GM12878 (cell line): ENCODE results near the gene LRRTM1. TPM values are rescaled to one million over a fixed set of nuclear protein-coding genes. Genes with fewer than 3 reads are reported as not detected.

ENCODE experiments used
- ATAC-seq: fragments of 200-7000 bp; cut with Tn5 transposase; 3 replicates; pipeline ENCODE4 v1.9.1; 2020; ENCODE audit warnings: mild to moderate bottlenecking, moderate library complexity
- BruUV-seq: library from RNA; stranded (reverse); fragments of 400-500 nt; replicated peaks from 2 replicates; lab custom pipeline; 2021; lab: Mats Ljungman, UMichigan
- CTCF ChIA-PET: fragments of 300-600 bp; sonication (Branson Sonifier 250); formaldehyde crosslinking; extraction: SDS; loops from one replicate; lab custom pipeline; 2021; ENCODE audit warnings: inconsistent platforms; lab: Yijun Ruan, JAX
- POLR2A ChIA-PET: fragments of 350-600 bp; formaldehyde crosslinking; extraction: SDS; loops from one replicate; lab custom pipeline; 2021; ENCODE audit warnings: inconsistent platforms; lab: Charles Lee
- RAD21 ChIA-PET: fragments of 300-600 bp; sonication (Branson Sonifier 250); formaldehyde crosslinking; loops from one replicate; lab custom pipeline; 2023; ENCODE audit warnings: antibody characterized with exemption; ENCODE audit not compliant: unreplicated experiment; lab: Charles Lee
- SMC1A ChIA-PET: fragments of 300-600 bp; sonication (Branson Sonifier 250); formaldehyde crosslinking; loops from one replicate; lab custom pipeline; 2023; ENCODE audit not compliant: unreplicated experiment, uncharacterized antibody; lab: Charles Lee
- DNase-seq: peaks from one replicate; pipeline ENCODE4 v3.0.0-alpha.2; 2011; ENCODE audit warnings: low read depth, low spot score
- FAIRE-seq: peaks from 3 replicates; lab custom pipeline; 2011; peaks lifted over from hg19 to GRCh38; lab: Jason Lieb, UNC
- H2AFZ ChIP-seq: 2 replicates; pipeline ENCODE4 v1.6.0; 2011; ENCODE audit warnings: low read depth, low read length, control low read depth; ENCODE audit not compliant: control insufficient read depth
- H3K27ac ChIP-seq: 2 replicates; pipeline ENCODE4 v1.5.1; 2011; ENCODE audit warnings: control low read depth; ENCODE audit not compliant: control insufficient read depth, insufficient read depth
- H3K27me3 ChIP-seq, 2 experiments: replicated peaks in 1 of 2; 2 replicates each; pipeline versions ENCODE4 v1.6.0 to v1.6.1; 2011; ENCODE audit warnings: low read length in 1 of 2; ENCODE audit not compliant: control insufficient read depth in 2 of 2, insufficient read depth in 2 of 2
- H3K36me3 ChIP-seq, 2 experiments: 2 replicates each; pipeline ENCODE4 v1.5.1; 2011; ENCODE audit warnings: low read length in 1 of 2; ENCODE audit not compliant: control insufficient read depth in 2 of 2, insufficient read depth in 2 of 2
- H3K4me1 ChIP-seq: 2 replicates; pipeline ENCODE4 v1.6.1; 2011; ENCODE audit warnings: mild to moderate bottlenecking, low read length, moderate library complexity, mixed read lengths; ENCODE audit not compliant: control insufficient read depth, insufficient read depth
- H3K4me2 ChIP-seq: 2 replicates; pipeline ENCODE4 v1.6.0; 2011; ENCODE audit warnings: control low read depth; ENCODE audit not compliant: control insufficient read depth, insufficient read depth
- H3K4me3 ChIP-seq: fragments of 200-600 bp; sonication (generic); 2 replicates; pipeline ENCODE4 v1.5.1; 2016
- H3K79me2 ChIP-seq: 2 replicates; pipeline ENCODE4 v1.6.0; 2011; ENCODE audit warnings: low read length; ENCODE audit not compliant: control insufficient read depth, insufficient read depth
- H3K9ac ChIP-seq: 2 replicates; pipeline ENCODE4 v1.8.0; 2011; ENCODE audit warnings: low read length, control low read depth, mixed read lengths; ENCODE audit not compliant: control insufficient read depth, insufficient read depth
- H3K9me3 ChIP-seq: replicated peaks from 3 replicates; pipeline ENCODE4 v1.5.1; 2011; ENCODE audit warnings: mild to moderate bottlenecking, low read length; ENCODE audit not compliant: control insufficient read depth, insufficient read depth
- H4K20me1 ChIP-seq: 2 replicates; pipeline ENCODE4 v1.6.0; 2011; ENCODE audit not compliant: control insufficient read depth, insufficient read depth
- BMI1 ChIP-seq: fragments of 450-650 bp; IDR thresholded peaks from 2 replicates; pipeline ENCODE4 v1.6.1; 2016; ENCODE audit warnings: mild to moderate bottlenecking, moderate library complexity, borderline replicate concordance
- CEBPB ChIP-seq, 2 experiments: fragments of 150-350 bp in 1 of 2; IDR thresholded peaks; 2 replicates each; pipeline ENCODE4 v1.6.1; 2012 to 2014; ENCODE audit warnings: low read depth in 2 of 2, low read length in 2 of 2, borderline replicate concordance in 1 of 2, inconsistent platforms in 1 of 2
- CHD1 ChIP-seq: IDR thresholded peaks from 2 replicates; pipeline ENCODE4 v1.6.1; 2012; ENCODE audit warnings: low read depth, low read length, improper control_type of control experiment
- CHD4 ChIP-seq: fragments of 200-600 bp; sonication (generic); IDR thresholded peaks from 2 replicates; pipeline ENCODE4 v1.6.1; 2016; ENCODE audit warnings: mild to moderate bottlenecking
- ESRRA ChIP-seq: IDR thresholded peaks from 2 replicates; pipeline ENCODE4 v1.6.1; 2012; ENCODE audit warnings: mild to moderate bottlenecking, low read length, improper control_type of control experiment
- FOXM1 ChIP-seq: IDR thresholded peaks from 2 replicates; pipeline ENCODE4 v1.6.1; 2012; ENCODE audit warnings: low read depth, mild to moderate bottlenecking, inconsistent platforms, low read length, moderate library complexity
- HDAC6 ChIP-seq: fragments of 200-600 bp; sonication (generic); IDR thresholded peaks from one replicate; pipeline ENCODE4 v1.8.0; 2017; ENCODE audit warnings: antibody characterized with exemption; ENCODE audit not compliant: unreplicated experiment
- IRF3 ChIP-seq: fragments of 450-650 bp; IDR thresholded peaks from 2 replicates; pipeline ENCODE4 v1.6.1; 2014; ENCODE audit warnings: mild to moderate bottlenecking
- PAX5 ChIP-seq: IDR thresholded peaks from 2 replicates; pipeline ENCODE4 v1.6.1; 2011; ENCODE audit warnings: low read depth, low read length, borderline replicate concordance
- STAT1 ChIP-seq: fragments of 450-650 bp; conservative IDR thresholded peaks from 2 replicates; pipeline ENCODE4 v1.6.1; 2014; ENCODE audit warnings: antibody characterized with exemption, mild to moderate bottlenecking
- ZNF24 ChIP-seq: fragments of 450-650 bp; IDR thresholded peaks from 2 replicates; pipeline ENCODE4 v1.6.1; 2017; ENCODE audit warnings: antibody characterized with exemption, mild to moderate bottlenecking
- ZZZ3 ChIP-seq: IDR thresholded peaks from 2 replicates; pipeline ENCODE4 v1.6.1; 2011; ENCODE audit warnings: low read depth; ENCODE audit not compliant: control insufficient read depth, insufficient read length
- WGBS: methylation state at CpG from one replicate; pipeline ENCODE4 v1.1.6; 2016; ENCODE audit warnings: low lambda C conversion rate; ENCODE audit not compliant: insufficient replicate concordance, insufficient coverage; ENCODE audit errors: missing lambda C conversion rate; 5-methylcytosine and 5-hydroxymethylcytosine counted together
- in situ Hi-C: fragments of 300-500 bp; cut with MboI; formaldehyde crosslinking; loops from 9 replicates; pipeline ENCODE4 v1.14.3; 2018; ENCODE audit warnings: mixed read lengths
- intact Hi-C: fragments of 100-400 bp; cut with micrococcal nuclease; formaldehyde crosslinking; loops from one replicate; pipeline ENCODE4 v1.14.2; 2022; ENCODE audit not compliant: unreplicated experiment
- polyA plus RNA-seq, 11 experiments: library from polyadenylated mRNA; depleted of rRNA in 4 of 11; unstranded in 6 of 11; stranded (reverse) in 5 of 11; fragments of >200 nt; fragmentation: Nextera tagmentation in 4 of 11; fragmentation: Illumina TruSeq in 1 of 11; extraction: Ambion mirVana in 4 of 11; extraction: Trizol in 1 of 11; gene quantifications; 1 replicate in 1 of 11; 2 replicates in 10 of 11; pipeline versions ENCODE4 v1.2.1 to v1.2.3, GENCODE V29; 2011 to 2016; ENCODE audit warnings: inconsistent platforms in 2 of 11, missing spikeins in 2 of 11, low read depth in 1 of 11
- total RNA-seq, 4 experiments: library from RNA; depleted of rRNA in 3 of 4; stranded (reverse); fragments of >200 nt in 3 of 4; fragmentation: Illumina TruSeq in 1 of 4; extraction: Trizol in 1 of 4; gene quantifications; 2 replicates each; pipeline versions ENCODE4 v1.2.1 to v1.2.3, GENCODE V29; 2013 to 2021
- TF ChIP-seq, protein P1 (sequence below): fragments of 450-650 bp; conservative IDR thresholded peaks from 2 replicates; pipeline ENCODE4 v1.6.1; 2017; ENCODE audit warnings: mild to moderate bottlenecking, moderate library complexity
- TF ChIP-seq, protein P2 (sequence below): fragments of 450-650 bp; formaldehyde crosslinking; IDR thresholded peaks from 2 replicates; pipeline ENCODE4 v1.4.0; 2022; ENCODE audit warnings: mild to moderate bottlenecking, moderate library complexity

LRRTM1 gene
- total and polyA plus RNA-seq, 10 of the 15 experiments (the other 5 are each of a cell fraction or from before 2014, with no cell fraction given): not detected

DNA sequence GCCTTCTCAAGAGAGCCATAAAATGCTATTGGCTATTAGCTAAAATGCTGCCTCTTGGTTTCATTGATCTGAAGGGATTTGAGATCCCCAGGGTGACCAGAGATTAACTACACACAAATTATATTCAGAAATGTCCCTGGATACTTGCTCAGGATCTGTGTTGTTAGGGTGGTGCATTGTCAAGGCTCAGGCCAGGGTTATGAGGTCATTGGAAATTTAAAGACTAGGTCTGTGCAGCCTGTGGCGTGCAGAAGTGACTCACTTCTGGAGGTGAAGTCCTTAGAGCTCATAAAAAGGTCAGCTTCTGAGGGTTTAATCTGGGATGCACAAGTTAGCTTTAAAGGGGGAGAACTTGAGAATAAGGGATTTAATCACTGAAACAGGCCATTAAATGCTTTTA, 23.5 kb downstream of the LRRTM1 start (continued):
- TF ChIP-seq STAT1: no peak
- TF ChIP-seq, protein P1, sequence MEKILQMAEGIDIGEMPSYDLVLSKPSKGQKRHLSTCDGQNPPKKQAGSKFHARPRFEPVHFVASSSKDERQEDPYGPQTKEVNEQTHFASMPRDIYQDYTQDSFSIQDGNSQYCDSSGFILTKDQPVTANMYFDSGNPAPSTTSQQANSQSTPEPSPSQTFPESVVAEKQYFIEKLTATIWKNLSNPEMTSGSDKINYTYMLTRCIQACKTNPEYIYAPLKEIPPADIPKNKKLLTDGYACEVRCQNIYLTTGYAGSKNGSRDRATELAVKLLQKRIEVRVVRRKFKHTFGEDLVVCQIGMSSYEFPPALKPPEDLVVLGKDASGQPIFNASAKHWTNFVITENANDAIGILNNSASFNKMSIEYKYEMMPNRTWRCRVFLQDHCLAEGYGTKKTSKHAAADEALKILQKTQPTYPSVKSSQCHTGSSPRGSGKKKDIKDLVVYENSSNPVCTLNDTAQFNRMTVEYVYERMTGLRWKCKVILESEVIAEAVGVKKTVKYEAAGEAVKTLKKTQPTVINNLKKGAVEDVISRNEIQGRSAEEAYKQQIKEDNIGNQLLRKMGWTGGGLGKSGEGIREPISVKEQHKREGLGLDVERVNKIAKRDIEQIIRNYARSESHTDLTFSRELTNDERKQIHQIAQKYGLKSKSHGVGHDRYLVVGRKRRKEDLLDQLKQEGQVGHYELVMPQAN: no peak
- no peak for TF ChIP-seq CHD4
- TF ChIP-seq BMI1: no peak

DNA sequence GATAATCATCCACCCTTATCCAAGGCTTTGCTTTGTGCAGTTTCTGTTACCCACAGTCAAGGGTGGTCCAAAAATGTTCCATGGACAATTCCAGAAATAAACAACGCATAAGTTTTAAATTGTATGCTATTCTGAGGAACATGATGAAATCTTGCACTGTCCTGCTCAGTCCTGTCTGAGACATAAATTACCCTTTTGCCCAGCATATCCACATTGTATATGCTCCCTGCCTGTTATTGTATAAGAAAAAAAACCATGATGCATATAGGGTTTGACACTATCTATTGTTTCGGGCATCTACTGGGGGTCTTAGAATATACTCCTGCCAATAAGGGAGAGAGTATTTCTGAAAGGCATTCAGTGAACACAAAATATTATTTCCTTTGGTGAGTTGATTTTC, 24.0 kb downstream of the LRRTM1 start:
- no peaks in the 10 kb centered on the region for H4K20me1 ChIP-seq
- ChIA-PET CTCF (no interaction called here), POLR2A (no interaction called here), SMC1A (no interaction called here), RAD21 (no interaction called here)
- H3K9ac ChIP-seq: no peak overlapping the region
- H3K4me2 ChIP-seq: no peak overlapping the region
- no peaks in the 10 kb centered on the region for H3K27me3 ChIP-seq
- no peak overlapping the region for H2AFZ ChIP-seq
- FAIRE-seq: no peak
- H3K9me3 ChIP-seq: no peaks in the 10 kb centered on the region
- no peak for ATAC-seq
- no peak overlapping the region for H3K27ac ChIP-seq
- H3K79me2 ChIP-seq: no peaks in the 10 kb centered on the region
- 49% methylated on average over 2 of the region's 2 CpGs for WGBS
- H3K36me3 ChIP-seq: no peaks in the 10 kb centered on the region
- no peak for DNase-seq
- H3K4me3 ChIP-seq: no peak overlapping the region
- H3K4me1 ChIP-seq: no peaks in the 10 kb centered on the region
- in situ Hi-C loops (no loop called here), intact Hi-C loops (no loop called here)
- no TSS peak for BruUV-seq
- no peak for TF ChIP-seq CEBPB (IDR thresholded peaks at IDR 0.05; ENCODE audit: borderline replicate concordance in 1 of 2, low read depth in 2 of 2, low read length in 2 of 2)
- no peak for TF ChIP-seq IRF3
- no peak for TF ChIP-seq HDAC6
- no peak for TF ChIP-seq CHD1
- TF ChIP-seq FOXM1: no peak
- no peak for TF ChIP-seq ESRRA
- TF ChIP-seq PAX5: no peak
- TF ChIP-seq ZNF24: no peak
- TF ChIP-seq, protein P2, sequence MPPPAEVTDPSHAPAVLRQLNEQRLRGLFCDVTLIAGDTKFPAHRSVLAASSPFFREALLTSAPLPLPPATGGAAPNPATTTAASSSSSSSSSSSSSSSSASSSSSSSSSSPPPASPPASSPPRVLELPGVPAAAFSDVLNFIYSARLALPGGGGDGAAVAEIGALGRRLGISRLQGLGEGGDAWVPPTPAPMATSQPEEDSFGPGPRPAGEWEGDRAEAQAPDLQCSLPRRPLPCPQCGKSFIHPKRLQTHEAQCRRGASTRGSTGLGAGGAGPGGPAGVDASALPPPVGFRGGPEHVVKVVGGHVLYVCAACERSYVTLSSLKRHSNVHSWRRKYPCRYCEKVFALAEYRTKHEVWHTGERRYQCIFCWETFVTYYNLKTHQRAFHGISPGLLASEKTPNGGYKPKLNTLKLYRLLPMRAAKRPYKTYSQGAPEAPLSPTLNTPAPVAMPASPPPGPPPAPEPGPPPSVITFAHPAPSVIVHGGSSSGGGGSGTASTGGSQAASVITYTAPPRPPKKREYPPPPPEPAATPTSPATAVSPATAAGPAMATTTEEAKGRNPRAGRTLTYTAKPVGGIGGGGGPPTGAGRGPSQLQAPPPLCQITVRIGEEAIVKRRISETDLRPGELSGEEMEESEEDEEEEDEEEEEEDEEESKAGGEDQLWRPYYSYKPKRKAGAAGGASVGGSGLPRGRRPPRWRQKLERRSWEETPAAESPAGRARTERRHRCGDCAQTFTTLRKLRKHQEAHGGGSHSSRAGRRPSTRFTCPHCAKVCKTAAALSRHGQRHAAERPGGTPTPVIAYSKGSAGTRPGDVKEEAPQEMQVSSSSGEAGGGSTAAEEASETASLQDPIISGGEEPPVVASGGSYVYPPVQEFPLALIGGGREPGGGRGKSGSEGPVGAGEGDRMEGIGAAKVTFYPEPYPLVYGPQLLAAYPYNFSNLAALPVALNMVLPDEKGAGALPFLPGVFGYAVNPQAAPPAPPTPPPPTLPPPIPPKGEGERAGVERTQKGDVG: no peak
- TF ChIP-seq ZZZ3: no peak
- no peak for TF ChIP-seq STAT1
